BE2C (cell line): ENCODE measurements around the gene ZNF302.

Experiments
- DNase-seq: peaks from one replicate; pipeline ENCODE4 v3.0.0-alpha.2; 2020
- H3K27me3 ChIP-seq: fragments of 250-450 bp; sonication (Bioruptor Pico); 2 replicates; pipeline ENCODE4 v1.5.1; 2020; ENCODE audit warnings: mild to moderate bottlenecking
- H3K36me3 ChIP-seq: fragments of 250-450 bp; sonication (Bioruptor Pico); 2 replicates; pipeline ENCODE4 v1.5.1; 2020; ENCODE audit warnings: mild to moderate bottlenecking
- H3K4me1 ChIP-seq: fragments of 250-450 bp; sonication (Bioruptor Pico); 2 replicates; pipeline ENCODE4 v1.5.1; 2020
- H3K4me3 ChIP-seq: 2 replicates; pipeline ENCODE4 v1.5.1; 2011; ENCODE audit warnings: low read depth, low read length
- H3K9me3 ChIP-seq: fragments of 250-450 bp; sonication (Bioruptor Pico); 2 replicates; pipeline ENCODE4 v1.5.1; 2020
- CTCF ChIP-seq: IDR thresholded peaks from 2 replicates; pipeline ENCODE4 v1.5.1; 2012; ENCODE audit warnings: mild to moderate bottlenecking, low read depth, low read length

Gene ZNF302

GRCh38 chr19:34649886-34650543 lies 27.5 kb upstream of the ZNF302 start:
- peaks cover 11% of the 10 kb centered on the region for H3K4me1 ChIP-seq
- no peak for TF ChIP-seq CTCF
- H3K4me3 ChIP-seq, result no peak overlapping the region
- H3K36me3 ChIP-seq, result no peaks in the 10 kb centered on the region
- DNase-seq, result no peak
- H3K9me3 ChIP-seq, result no peaks in the 10 kb centered on the region
- H3K27me3 ChIP-seq, result no peaks in the 10 kb centered on the region; the same call in 1 of the 2 replicates

GRCh38 chr19:34651747-34652146 lies 25.7 kb upstream of the ZNF302 start:
- H3K9me3 ChIP-seq, result no peaks in the 10 kb centered on the region
- H3K4me1 ChIP-seq, result no peaks in the 10 kb centered on the region; the same call in 1 of the 2 replicates
- no peak for DNase-seq
- no peaks in the 10 kb centered on the region for H3K36me3 ChIP-seq
- TF ChIP-seq CTCF, result no peak
- no peaks in the 10 kb centered on the region; the same call in 1 of the 2 replicates for H3K27me3 ChIP-seq
- H3K4me3 ChIP-seq, result no peak overlapping the region

- Histone ChIP-seq H3K27me3 (no peaks in the 10 kb centered on the region; the same call in 1 of the 2 replicates), H3K4me1 (no peaks in the 10 kb centered on the region), H3K4me3 (no peak overlapping the region), H3K36me3 (no peaks in the 10 kb centered on the region), H3K9me3 (no peaks in the 10 kb centered on the region)
- no peak for DNase-seq
- TF ChIP-seq CTCF, result no peak
These were observed 22.7 kb upstream of the ZNF302 start for GRCh38 chr19:34654796-34655195.

- Histone ChIP-seq H3K27me3 (no peaks in the 10 kb centered on the region; the same call in 1 of the 2 replicates), H3K4me1 (no peaks in the 10 kb centered on the region), H3K9me3 (no peaks in the 10 kb centered on the region), H3K36me3 (no peaks in the 10 kb centered on the region), H3K4me3 (no peak overlapping the region)
- TF ChIP-seq CTCF, result no peak
- DNase-seq, result no peak
These were observed 21.8 kb upstream of the ZNF302 start for GRCh38 chr19:34655651-34656050.

- Histone ChIP-seq H3K27me3 (no peaks in the 10 kb centered on the region), H3K9me3 (no peaks in the 10 kb centered on the region), H3K36me3 (no peaks in the 10 kb centered on the region), H3K4me1 (no peaks in the 10 kb centered on the region), H3K4me3 (no peak overlapping the region)
- no peak for TF ChIP-seq CTCF
- no peak for DNase-seq
These were observed 16.1 kb upstream of the ZNF302 start for GRCh38 chr19:34661357-34661756.

- Histone ChIP-seq H3K36me3 (no peaks in the 10 kb centered on the region), H3K27me3 (no peaks in the 10 kb centered on the region), H3K9me3 (no peaks in the 10 kb centered on the region), H3K4me3 (no peak overlapping the region), H3K4me1 (no peaks in the 10 kb centered on the region)
- peak; percentile 72 for TF ChIP-seq CTCF
- peak; percentile 45 for DNase-seq
These were observed 14.6 kb upstream of the ZNF302 start for GRCh38 chr19:34662919-34663318.
